ENCODE data around the gene TOPBP1.

DNA sequence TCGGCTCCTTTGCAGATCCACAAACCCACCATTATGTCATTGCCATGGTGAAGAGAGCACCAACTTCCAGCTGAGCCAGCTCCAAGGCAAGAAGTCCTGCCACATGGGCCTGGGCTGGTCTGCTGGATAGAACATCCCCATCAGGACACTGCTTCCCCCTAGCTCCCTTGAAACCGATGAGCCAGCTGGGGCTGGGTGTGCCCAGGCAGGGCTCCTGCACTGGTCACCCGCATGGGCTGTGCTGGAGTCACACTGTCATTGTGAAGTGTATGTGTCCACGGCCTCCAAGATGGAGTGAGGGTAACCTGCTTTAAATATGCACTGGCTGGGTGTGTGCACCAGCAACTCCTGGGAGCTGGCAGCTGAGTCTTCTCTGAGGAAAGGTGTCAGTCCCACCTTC is 31.0 kb upstream of the TOPBP1 start:
- no peak for TF ChIP-seq POLR2AphosphoS5 (IDR thresholded peaks at IDR 0.05; ENCODE audit: low read depth)
- no peak for TF ChIP-seq SPI1 (IDR thresholded peaks at IDR 0.05; ENCODE audit: borderline replicate concordance, low read depth)
